Camera-type eye (tissue), 1 donor: ENCODE results near the gene LRRFIP2. TPM values are rescaled to one million over a fixed set of nuclear protein-coding genes. Genes with fewer than 3 reads are reported as not detected.

Source experiments
- total RNA-seq: library from RNA; depleted of rRNA; stranded (reverse); fragments of >200 nt; gene quantifications from one replicate; pipeline ENCODE4 v1.2.3, GENCODE V29; 2014

Gene LRRFIP2, protein sequence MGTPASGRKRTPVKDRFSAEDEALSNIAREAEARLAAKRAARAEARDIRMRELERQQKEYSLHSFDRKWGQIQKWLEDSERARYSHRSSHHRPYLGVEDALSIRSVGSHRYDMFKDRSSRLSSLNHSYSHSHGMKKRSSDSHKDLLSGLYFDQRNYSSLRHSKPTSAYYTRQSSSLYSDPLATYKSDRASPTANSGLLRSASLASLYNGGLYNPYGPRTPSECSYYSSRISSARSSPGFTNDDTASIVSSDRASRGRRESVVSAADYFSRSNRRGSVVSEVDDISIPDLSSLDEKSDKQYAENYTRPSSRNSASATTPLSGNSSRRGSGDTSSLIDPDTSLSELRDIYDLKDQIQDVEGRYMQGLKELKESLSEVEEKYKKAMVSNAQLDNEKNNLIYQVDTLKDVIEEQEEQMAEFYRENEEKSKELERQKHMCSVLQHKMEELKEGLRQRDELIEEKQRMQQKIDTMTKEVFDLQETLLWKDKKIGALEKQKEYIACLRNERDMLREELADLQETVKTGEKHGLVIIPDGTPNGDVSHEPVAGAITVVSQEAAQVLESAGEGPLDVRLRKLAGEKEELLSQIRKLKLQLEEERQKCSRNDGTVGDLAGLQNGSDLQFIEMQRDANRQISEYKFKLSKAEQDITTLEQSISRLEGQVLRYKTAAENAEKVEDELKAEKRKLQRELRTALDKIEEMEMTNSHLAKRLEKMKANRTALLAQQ
- total RNA-seq, result 73.2 TPM

DNA sequence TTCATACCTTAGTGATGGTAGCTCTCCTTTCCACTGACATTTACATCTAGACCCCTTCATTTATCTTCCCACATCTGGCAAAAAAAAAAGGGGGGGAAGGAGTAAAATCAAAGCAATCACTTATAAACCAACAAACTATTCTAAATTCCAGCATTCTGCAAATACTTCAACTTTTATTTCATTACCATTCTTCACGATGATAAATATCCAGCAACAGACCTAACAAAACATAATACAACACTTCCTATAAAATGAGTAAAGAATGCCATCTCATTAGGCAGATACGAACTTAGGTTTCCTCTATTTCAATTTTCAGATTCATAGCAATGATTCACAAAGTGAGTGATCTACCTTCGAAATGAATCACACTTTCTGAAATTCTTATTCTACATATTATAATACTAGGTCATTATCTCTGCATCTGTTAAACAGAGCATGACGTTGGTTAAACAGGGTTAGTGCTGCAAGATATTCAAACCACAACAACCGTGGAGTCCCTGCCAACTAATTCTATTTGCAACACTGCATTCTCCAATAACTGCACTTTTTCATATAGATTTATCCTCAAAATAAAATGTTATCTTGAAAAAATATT lies at the start of gene LRRFIP2:
TSS of gene LRRFIP2 (minus strand) at position 51 of the 595 bp plus-strand sequence. CDS start 25,599 bp downstream, outside the sequence.

Other genes with a start within 250 kb of the LRRFIP2 start
- gene TRANK1, start 229.5 kb downstream of the LRRFIP2 start, total RNA-seq, result 14.7 TPM
- 53.5 TPM for gene EPM2AIP1, start 181.5 kb downstream of the LRRFIP2 start, total RNA-seq
- gene MLH1, start 181.1 kb downstream of the LRRFIP2 start, total RNA-seq, result 78.4 TPM
- 155 TPM for gene GOLGA4, start 68.7 kb upstream of the LRRFIP2 start, total RNA-seq